Activated naive CD8-positive, alpha-beta T cell treated with anti-CD3 and anti-CD28 coated beads, Interleukin-2, amount 10 ng/mL, durations not matched to agents 7 days and 5 days (primary cell): ENCODE data around the gene KCNJ14. TPM values are rescaled to one million over a fixed set of nuclear protein-coding genes. Genes with fewer than 3 reads are reported as not detected.
A peak's percentile ranks its signal among the peaks of the same experiment; 100 is the strongest.

Source experiments
- ATAC-seq: fragments of 150-1000 bp; cut with Tn5 transposase; one replicate; pipeline ENCODE4 v1.10.0; 2021; ENCODE audit warnings: low read depth, moderate library complexity
- POLR2A ChIA-PET: fragments of 350-600 bp; sonication (Branson Sonifier 250); formaldehyde crosslinking; loops from one replicate; lab custom pipeline; 2021; ENCODE audit warnings: antibody characterized with exemption; lab: Charles Lee
- DNase-seq: peaks from one replicate; pipeline ENCODE4 v3.0.0; 2021
- H3K27ac Mint-ChIP-seq: one replicate; pipeline ENCODE4 v1.8.0; 2022; ENCODE audit warnings: mild to moderate bottlenecking, mixed read lengths
- H3K27me3 Mint-ChIP-seq: one replicate; pipeline ENCODE4 v1.8.0; 2022; ENCODE audit warnings: mild to moderate bottlenecking, moderate library complexity, mixed read lengths
- H3K36me3 Mint-ChIP-seq: one replicate; pipeline ENCODE4 v1.8.0; 2021; ENCODE audit warnings: mild to moderate bottlenecking, mixed read lengths
- H3K4me1 Mint-ChIP-seq: one replicate; pipeline ENCODE4 v1.8.0; 2021; ENCODE audit warnings: mixed read lengths
- H3K4me3 Mint-ChIP-seq: one replicate; pipeline ENCODE4 v1.8.0; 2022; ENCODE audit warnings: mild to moderate bottlenecking, moderate library complexity, mixed read lengths
- H3K9me3 Mint-ChIP-seq: one replicate; pipeline ENCODE4 v1.8.0; 2021; ENCODE audit warnings: mixed read lengths
- total RNA-seq, 2 experiments: library from RNA; stranded (reverse); gene quantifications; one replicate each; pipeline ENCODE4 v1.2.3, GENCODE V29; 2021

KCNJ14 gene
- 1 to 10 TPM; 1.4 TPM for total RNA-seq

DNA sequence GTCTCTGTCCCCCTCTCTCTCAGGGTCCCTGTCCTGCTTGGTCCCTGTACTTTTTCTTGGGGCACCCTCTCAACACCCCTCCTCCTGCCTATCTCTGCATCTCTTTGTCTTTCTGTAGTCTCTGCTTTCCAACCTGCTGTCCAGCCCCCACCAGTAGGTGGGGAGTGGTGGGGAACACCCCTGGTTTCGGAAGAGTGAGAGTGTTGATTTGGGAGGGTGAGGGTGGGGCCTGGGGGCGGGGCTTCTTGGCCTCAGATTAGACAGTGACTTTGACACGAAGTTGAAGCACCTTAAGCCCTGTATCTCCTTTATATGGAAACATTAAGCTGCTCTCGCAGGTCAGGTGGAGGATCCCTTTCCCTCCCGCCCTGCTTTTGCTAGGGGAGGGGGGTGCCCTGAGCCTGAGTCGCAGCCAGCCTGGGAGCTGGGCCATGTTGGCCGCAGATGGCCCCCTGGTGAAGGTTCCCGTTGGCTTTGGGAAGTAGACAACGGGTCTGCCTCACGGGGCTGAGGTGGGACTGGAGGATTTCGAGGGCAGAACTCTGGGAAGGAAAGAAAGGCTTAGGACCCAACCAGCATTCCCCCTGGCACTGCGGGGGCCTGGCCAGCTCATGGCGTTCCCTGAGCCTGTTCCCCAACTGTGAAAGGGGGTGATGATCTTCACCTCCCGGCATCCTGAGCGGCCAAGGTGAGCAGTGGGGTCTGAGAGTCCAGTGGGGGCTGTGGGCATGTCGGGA, at the start of gene KCNJ14:
KCNJ14 (plus strand) TSS at position 404 of the 737 bp plus-strand sequence. CDS start 6,151 bp downstream, outside the sequence.
- no peak within 1 kb of the TSS for H3K27ac Mint-ChIP-seq
- H3K4me3 Mint-ChIP-seq: no peak within 1 kb of the TSS
- ATAC-seq (no peak), DNase-seq (no peak)
- H3K36me3 Mint-ChIP-seq: peaks cover 3% of the 10 kb centered on the region
- peaks cover 4% of the 10 kb centered on the region for H3K4me1 Mint-ChIP-seq
- no peaks in the 10 kb centered on the region for H3K27me3 Mint-ChIP-seq
- POLR2A ChIA-PET: no interaction called here
- H3K9me3 Mint-ChIP-seq: no peaks in the 10 kb centered on the region

DNA sequence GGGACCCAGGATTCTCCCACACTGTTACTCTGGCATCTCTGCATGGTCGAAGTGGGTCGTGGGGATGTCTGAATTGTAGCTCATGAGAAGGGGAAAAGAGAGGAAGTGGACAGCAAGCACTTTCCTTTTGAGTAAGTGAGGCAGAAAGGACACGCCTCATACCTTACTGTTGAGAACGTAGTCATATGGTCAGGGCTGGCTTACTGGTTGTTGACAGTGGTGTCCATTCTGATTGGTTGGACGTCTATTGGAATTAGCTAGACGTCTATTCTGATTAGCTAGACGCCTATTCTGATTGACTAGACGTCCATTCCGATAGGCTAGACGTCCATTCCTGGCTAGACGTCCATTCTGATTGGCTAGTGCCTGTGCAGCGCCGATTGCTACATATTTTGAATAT, 49.5 kb upstream of the KCNJ14 start:
- no peak overlapping the region for H3K4me3 Mint-ChIP-seq
- H3K36me3 Mint-ChIP-seq: no peaks in the 10 kb centered on the region
- H3K4me1 Mint-ChIP-seq: peaks cover 9% of the 10 kb centered on the region
- H3K27ac Mint-ChIP-seq: no peak overlapping the region
- POLR2A ChIA-PET: no interaction called here
- no peak for ATAC-seq
- no peaks in the 10 kb centered on the region for H3K9me3 Mint-ChIP-seq
- H3K27me3 Mint-ChIP-seq: peaks cover 19% of the 10 kb centered on the region
- DNase-seq: no peak

DNA sequence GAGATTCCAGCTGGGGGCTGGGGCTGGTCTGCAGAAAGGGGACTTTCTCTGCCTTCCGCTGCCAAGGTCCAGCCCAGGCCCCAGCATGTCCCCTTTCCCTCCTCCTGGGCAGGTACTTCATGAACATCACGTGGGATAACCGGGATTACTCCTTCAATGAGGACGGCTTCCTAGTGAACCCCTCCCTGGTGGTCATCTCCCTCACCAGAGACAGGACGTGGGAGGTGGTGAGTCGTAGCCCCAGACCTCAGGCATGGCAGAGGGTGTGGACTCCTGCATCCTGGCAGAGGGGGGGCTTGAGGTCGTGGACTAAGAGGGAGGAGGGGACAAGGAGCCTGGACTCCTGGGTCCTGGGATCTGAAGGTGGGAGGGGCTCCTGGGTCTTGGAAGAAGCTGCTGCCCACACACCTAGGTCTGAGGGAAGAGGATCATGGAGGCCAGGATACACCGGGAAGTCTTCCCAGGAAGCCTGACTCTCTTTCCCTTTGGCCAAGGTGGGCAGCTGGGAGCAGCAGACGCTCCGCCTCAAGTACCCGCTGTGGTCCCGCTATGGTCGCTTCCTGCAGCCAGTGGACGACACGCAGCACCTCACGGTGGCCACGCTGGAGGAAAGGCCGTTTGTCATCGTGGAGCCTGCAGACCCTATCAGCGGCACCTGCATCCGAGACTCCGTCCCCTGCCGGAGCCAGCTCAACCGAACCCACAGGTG, 41.3 kb upstream of the KCNJ14 start:
- POLR2A ChIA-PET: interaction anchor here (1.1 kb wide), 2 partner anchors 11 to 24 kb away, joined by 3 read pairs; no protein-coding TSS in a partner anchor
- DNase-seq (no peak), ATAC-seq (no peak)
- Mint-ChIP-seq H3K36me3 (no peaks in the 10 kb centered on the region), H3K4me1 (peaks cover 20% of the 10 kb centered on the region), H3K27me3 (peaks cover 27% of the 10 kb centered on the region), H3K27ac (no peak overlapping the region), H3K4me3 (no peak overlapping the region), H3K9me3 (no peaks in the 10 kb centered on the region)

DNA sequence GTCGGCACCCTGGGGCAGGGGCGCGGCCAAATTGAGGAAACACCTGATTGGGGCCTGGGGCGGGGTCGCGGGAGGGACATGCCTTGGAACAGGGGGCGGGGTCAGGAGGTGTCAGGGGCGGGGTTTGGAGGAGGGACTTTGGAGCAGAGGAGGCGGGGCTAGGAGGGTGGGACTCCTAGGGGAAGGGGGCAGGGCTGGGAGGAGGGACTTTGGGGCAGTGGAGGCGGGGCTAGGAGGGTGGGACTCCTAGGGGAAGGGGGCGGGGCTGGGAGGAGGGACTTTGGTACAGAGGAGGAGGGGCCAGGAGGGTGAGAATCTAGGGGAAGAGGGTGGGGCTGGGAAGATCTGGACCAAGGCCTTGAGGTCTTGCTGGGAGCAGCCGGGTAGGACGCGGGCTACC, 40.0 kb upstream of the KCNJ14 start:
- H3K9me3 Mint-ChIP-seq: no peaks in the 10 kb centered on the region
- ATAC-seq (peak; percentile 31), DNase-seq (peak; percentile 77)
- peak overlapping the region; percentile 82 for H3K4me3 Mint-ChIP-seq
- peaks cover 23% of the 10 kb centered on the region for H3K4me1 Mint-ChIP-seq
- H3K36me3 Mint-ChIP-seq: no peaks in the 10 kb centered on the region
- POLR2A ChIA-PET: interaction anchor here (0.7 kb wide), 1 partner anchor 14 kb away, joined by 3 read pairs; no protein-coding TSS in a partner anchor
- H3K27me3 Mint-ChIP-seq: peaks cover 27% of the 10 kb centered on the region
- H3K27ac Mint-ChIP-seq: no peak overlapping the region

DNA sequence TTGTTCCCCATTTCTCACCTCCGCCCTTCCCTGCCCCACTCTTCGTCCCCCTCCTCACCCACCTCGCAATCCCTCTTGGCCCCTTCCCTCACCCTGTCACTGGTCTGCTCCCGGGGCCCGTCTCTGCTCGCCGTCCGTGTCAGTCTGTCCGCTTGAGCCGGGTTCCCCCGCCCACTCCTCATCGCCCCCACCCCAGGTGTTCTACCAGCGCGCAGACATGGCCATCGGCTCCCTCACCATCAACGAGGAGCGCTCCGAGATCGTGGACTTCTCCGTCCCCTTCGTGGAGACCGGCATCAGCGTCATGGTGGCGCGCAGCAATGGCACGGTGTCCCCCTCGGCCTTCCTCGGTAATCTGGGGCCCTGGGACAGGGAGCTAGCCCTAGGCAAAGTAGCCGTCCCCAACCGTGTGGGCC, 39.6 kb upstream of the KCNJ14 start:
- POLR2A ChIA-PET: interaction anchor here (1.5 kb wide), 1 partner anchor 53 kb away, joined by 3 read pairs; no protein-coding TSS in a partner anchor
- no peak for DNase-seq
- Mint-ChIP-seq H3K36me3 (no peaks in the 10 kb centered on the region), H3K27ac (no peak overlapping the region), H3K4me3 (peak overlapping the region; percentile 82), H3K9me3 (no peaks in the 10 kb centered on the region), H3K27me3 (peaks cover 27% of the 10 kb centered on the region), H3K4me1 (peaks cover 23% of the 10 kb centered on the region)
- ATAC-seq: peak; percentile 9

DNA sequence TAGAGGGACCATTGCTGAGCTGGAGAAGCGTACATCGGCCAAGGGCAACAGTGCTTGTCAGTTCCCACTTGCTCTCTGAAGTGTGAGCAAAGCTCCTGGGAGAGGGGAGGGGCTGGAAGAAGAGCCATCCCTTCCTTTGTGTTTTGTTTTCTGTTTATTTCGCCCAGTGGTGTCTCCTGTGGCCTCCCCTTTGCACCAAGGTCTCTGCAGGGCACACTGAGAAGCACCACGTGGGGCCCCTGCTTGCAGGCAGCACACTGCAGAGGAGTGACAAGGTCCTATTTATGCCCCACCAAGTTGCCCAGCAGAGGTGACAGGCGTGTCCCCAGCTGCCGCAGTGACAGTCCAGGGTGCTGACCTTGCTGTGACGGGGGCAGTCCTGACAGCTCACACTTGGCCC, 38.0 kb upstream of the KCNJ14 start:
- no peaks in the 10 kb centered on the region for H3K9me3 Mint-ChIP-seq
- DNase-seq (no peak), ATAC-seq (no peak)
- peaks cover 27% of the 10 kb centered on the region for H3K27me3 Mint-ChIP-seq
- H3K36me3 Mint-ChIP-seq: no peaks in the 10 kb centered on the region
- peaks cover 23% of the 10 kb centered on the region for H3K4me1 Mint-ChIP-seq
- POLR2A ChIA-PET: interaction anchor here (0.6 to 1.5 kb wide), 2 partner anchors 15 to 55 kb away, joined by 3 to 4 read pairs; no protein-coding TSS in a partner anchor
- H3K27ac Mint-ChIP-seq: no peak overlapping the region
- no peak overlapping the region for H3K4me3 Mint-ChIP-seq

DNA sequence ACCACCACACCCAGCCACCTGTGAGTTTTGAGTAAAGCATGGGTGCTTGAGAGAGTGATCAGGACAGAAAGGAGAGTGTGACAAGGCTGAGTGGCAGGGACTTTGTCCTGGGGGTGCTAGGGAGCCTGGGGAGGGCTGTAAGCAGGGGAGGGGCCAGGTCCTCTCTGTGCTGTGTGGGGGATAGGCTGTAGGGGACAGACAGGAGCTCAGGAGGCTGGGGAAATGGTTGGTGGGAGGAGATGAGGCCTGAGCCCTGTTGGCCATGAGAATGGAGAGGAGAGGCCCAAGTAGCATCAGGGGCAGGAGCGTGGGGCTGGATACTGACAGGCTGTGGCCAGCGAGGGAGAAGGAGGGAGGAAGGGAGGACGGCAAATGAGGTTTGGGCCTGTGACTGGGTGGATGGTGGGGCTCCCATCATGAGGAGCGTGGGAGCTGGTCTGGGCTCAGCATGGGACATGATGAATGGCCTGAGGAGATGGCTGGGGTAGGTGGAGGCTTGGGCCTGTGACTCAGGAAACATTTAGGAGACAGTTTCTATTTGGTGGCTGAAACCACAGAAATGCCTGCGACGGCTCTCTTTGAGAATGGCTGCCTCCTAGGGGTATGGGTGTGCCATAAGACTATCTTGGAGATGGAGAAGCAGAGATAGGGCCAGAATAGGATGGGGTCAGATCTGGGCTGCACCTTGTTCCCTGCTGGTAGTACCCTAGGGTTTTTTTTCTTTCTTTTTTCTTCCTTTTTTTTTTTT, 36.9 kb upstream of the KCNJ14 start:
- H3K4me1 Mint-ChIP-seq: peaks cover 23% of the 10 kb centered on the region
- POLR2A ChIA-PET: interaction anchor here (0.6 to 2.2 kb wide), 3 partner anchors 14 to 59 kb away, joined by 3 to 5 read pairs (median 4); no protein-coding TSS in a partner anchor
- H3K9me3 Mint-ChIP-seq: no peaks in the 10 kb centered on the region
- H3K27me3 Mint-ChIP-seq: peaks cover 27% of the 10 kb centered on the region
- H3K36me3 Mint-ChIP-seq: no peaks in the 10 kb centered on the region
- ATAC-seq (peak; percentile 27), DNase-seq (no peak)
- peak overlapping the region; percentile 85 for H3K4me3 Mint-ChIP-seq
- peak overlapping the region; percentile 89 for H3K27ac Mint-ChIP-seq

DNA sequence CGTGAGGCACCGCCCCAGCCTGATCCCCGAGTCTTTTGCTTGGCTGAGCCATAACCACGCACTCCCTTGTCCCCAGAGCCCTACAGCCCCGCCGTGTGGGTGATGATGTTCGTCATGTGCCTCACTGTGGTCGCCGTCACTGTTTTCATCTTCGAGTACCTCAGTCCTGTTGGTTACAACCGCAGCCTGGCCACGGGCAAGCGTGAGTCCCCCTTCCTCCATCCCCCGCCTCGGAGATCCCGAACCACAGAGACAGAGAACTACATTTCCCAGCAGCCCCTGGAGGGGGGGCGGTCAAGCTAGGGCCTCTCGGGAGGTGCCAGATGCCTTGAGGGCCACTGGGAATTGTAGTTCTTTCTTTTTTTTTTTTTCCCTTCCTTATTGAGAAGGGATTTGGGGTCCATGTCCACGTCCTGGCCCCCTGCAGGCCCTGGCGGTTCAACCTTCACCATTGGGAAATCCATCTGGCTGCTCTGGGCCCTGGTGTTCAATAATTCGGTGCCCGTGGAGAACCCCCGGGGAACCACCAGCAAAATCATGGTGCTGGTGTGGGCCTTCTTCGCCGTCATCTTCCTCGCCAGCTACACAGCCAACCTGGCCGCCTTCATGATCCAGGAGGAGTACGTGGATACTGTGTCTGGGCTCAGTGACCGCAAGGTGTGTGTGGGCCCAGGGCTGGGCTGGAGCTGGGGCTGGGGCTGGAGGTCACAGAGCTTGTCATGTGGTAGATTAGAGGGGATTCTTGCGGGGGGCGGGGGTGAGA, 36.0 kb upstream of the KCNJ14 start:
- POLR2A ChIA-PET: interaction anchor here (2.2 kb wide), 1 partner anchor 16 kb away, joined by 5 read pairs; no protein-coding TSS in a partner anchor

DNA sequence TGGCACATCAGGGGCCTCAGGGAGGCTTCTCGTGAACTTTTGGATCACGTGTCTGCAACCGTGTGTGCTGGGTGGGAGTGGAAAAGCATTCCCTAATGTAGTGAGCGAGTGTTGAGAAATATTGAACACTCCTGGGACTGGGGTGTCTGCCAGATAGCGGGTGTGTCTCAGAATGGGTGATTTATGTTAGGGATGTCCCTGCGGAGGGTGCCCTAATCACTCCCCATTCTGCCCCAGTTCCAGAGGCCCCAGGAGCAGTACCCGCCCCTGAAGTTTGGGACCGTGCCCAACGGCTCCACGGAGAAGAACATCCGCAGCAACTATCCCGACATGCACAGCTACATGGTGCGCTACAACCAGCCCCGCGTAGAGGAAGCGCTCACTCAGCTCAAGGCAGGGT, 33.8 kb upstream of the KCNJ14 start:
- Mint-ChIP-seq H3K4me1 (peaks cover 18% of the 10 kb centered on the region), H3K36me3 (no peaks in the 10 kb centered on the region), H3K27me3 (peaks cover 10% of the 10 kb centered on the region), H3K9me3 (no peaks in the 10 kb centered on the region), H3K27ac (no peak overlapping the region), H3K4me3 (no peak overlapping the region)
- ATAC-seq (no peak), DNase-seq (no peak)
- POLR2A ChIA-PET: no interaction called here

More for the DNA sequence above, 36.0 kb upstream of the KCNJ14 start:
- peaks cover 21% of the 10 kb centered on the region for H3K27me3 Mint-ChIP-seq
- DNase-seq: peak; percentile 73
- ATAC-seq: peak; percentile 83
- no peaks in the 10 kb centered on the region for H3K9me3 Mint-ChIP-seq
- H3K4me1 Mint-ChIP-seq: peaks cover 17% of the 10 kb centered on the region
- H3K4me3 Mint-ChIP-seq: peak overlapping the region; percentile 85
- H3K36me3 Mint-ChIP-seq: no peaks in the 10 kb centered on the region
- peak overlapping the region; percentile 89 for H3K27ac Mint-ChIP-seq

DNA sequence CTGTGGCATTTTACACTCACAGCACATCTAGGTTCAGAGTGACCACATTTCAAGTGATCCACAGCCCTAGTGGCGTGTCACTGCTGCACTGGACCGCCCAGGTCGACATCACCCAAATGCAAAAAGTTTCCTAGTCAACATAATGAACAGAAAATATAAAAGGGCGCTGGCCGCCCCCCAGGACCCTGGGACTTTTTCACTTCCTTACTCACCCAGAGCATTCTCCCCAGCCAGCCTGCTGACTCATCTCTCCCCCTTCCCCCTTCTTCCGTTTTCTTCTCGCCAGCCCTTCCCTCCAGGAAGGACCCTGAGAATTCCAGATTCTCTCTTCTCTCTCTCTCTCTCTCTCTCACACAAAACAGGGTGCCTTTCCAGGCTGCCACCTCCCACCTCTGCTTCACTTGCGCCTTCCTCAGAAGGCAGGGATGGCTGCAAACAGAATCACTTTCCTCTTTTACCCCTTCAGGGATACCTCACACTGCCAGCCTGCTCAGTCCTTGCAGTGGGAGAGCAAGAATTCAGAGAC, 30.6 kb upstream of the KCNJ14 start:
- no peak overlapping the region for H3K27ac Mint-ChIP-seq
- ATAC-seq (peak; percentile 30), DNase-seq (no peak)
- peak overlapping the region; percentile 4 for H3K4me3 Mint-ChIP-seq
- peaks cover under 1% of the 10 kb centered on the region for H3K36me3 Mint-ChIP-seq
- POLR2A ChIA-PET: interaction anchor here (0.7 kb wide), 3 partner anchors 21 to 1247 kb away, joined by 3 to 6 read pairs (median 4); partner anchors contain the start of gene GRWD1
- no peaks in the 10 kb centered on the region for H3K9me3 Mint-ChIP-seq
- H3K27me3 Mint-ChIP-seq: peaks cover 11% of the 10 kb centered on the region
- peaks cover 5% of the 10 kb centered on the region for H3K4me1 Mint-ChIP-seq

DNA sequence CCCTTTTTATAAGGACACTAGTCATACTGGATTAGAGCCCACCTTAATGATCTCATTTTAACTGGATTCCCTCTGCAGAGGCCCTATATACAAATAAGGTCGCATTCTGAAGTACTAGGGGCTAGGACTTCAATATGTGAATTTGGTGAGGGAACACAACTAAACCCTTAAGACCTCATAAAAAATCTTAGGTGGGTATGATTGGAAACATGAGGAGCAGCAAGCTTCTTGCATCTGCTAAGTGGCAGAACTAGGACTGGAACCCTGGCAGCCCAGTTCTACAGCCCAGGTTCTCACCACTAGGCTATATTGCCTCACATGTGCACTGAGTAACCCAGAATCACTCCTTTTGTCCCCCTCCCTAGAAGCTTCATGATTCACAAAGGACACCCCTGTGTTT, 26.7 kb upstream of the KCNJ14 start:
- Mint-ChIP-seq H3K4me3 (no peak overlapping the region), H3K27ac (no peak overlapping the region), H3K36me3 (peaks cover 1% of the 10 kb centered on the region), H3K9me3 (no peaks in the 10 kb centered on the region), H3K4me1 (peaks cover 6% of the 10 kb centered on the region), H3K27me3 (peaks cover 9% of the 10 kb centered on the region)
- POLR2A ChIA-PET: no interaction called here
- DNase-seq (no peak), ATAC-seq (no peak)

DNA sequence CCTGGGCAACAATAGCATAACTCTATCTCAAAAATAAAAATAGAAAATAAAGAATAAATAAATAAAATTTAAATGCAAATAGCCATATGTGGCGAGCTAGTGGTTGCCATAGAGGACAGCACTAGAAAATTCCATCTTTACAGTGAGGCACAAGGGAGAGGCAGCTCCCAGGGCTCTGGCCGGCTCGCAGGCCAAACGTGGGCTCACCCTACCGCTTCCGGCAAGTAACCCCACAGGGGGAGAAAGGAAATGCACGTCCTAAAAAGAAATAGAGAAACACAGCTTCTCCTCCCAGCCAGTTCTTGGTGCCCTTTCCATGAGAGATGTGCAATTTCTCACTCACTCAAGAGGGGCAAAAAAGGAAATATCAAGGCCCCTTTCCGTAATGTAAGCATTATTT, 22.0 kb upstream of the KCNJ14 start:
- peaks cover 1% of the 10 kb centered on the region for H3K4me1 Mint-ChIP-seq
- no peak overlapping the region for H3K4me3 Mint-ChIP-seq
- ATAC-seq (peak; percentile 39), DNase-seq (no peak)
- H3K36me3 Mint-ChIP-seq: peaks cover 1% of the 10 kb centered on the region
- H3K9me3 Mint-ChIP-seq: no peaks in the 10 kb centered on the region
- no peak overlapping the region for H3K27ac Mint-ChIP-seq
- H3K27me3 Mint-ChIP-seq: peaks cover 17% of the 10 kb centered on the region
- POLR2A ChIA-PET: no interaction called here
